Measurements from ENCODE around the gene CH25H.

GRCh38 chr10:89240519-89240918 lies 33.4 kb upstream of the CH25H start:
- TF ChIP-seq, protein P1, sequence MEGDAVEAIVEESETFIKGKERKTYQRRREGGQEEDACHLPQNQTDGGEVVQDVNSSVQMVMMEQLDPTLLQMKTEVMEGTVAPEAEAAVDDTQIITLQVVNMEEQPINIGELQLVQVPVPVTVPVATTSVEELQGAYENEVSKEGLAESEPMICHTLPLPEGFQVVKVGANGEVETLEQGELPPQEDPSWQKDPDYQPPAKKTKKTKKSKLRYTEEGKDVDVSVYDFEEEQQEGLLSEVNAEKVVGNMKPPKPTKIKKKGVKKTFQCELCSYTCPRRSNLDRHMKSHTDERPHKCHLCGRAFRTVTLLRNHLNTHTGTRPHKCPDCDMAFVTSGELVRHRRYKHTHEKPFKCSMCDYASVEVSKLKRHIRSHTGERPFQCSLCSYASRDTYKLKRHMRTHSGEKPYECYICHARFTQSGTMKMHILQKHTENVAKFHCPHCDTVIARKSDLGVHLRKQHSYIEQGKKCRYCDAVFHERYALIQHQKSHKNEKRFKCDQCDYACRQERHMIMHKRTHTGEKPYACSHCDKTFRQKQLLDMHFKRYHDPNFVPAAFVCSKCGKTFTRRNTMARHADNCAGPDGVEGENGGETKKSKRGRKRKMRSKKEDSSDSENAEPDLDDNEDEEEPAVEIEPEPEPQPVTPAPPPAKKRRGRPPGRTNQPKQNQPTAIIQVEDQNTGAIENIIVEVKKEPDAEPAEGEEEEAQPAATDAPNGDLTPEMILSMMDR (IDR thresholded peaks at IDR 0.05), result no peak
- TF ChIP-seq POLR2A (IDR thresholded peaks at IDR 0.05), result no peak

Measured in vagina (tissue), 2 donors.